Naive thymus-derived CD4-positive, alpha-beta T cell (primary cell): ENCODE data around the gene MICAL2. TPM values are rescaled to one million over a fixed set of nuclear protein-coding genes. Genes with fewer than 3 reads are reported as not detected.

Experiments
- ATAC-seq: fragments of 150-1000 bp; cut with Tn5 transposase; 2 replicates; pipeline ENCODE4 v1.10.0; 2021; ENCODE audit warnings: mild to moderate bottlenecking, moderate library complexity
- CTCF ChIA-PET: fragments of 350-600 bp; sonication (Branson Sonifier 250); formaldehyde crosslinking; loops from one replicate; lab custom pipeline; 2021; ENCODE audit warnings: antibody characterized with exemption; lab: Charles Lee
- POLR2A ChIA-PET: fragments of 350-600 bp; sonication (Branson Sonifier 250); formaldehyde crosslinking; loops from one replicate; lab custom pipeline; 2021; ENCODE audit warnings: antibody characterized with exemption, inconsistent platforms; lab: Charles Lee
- DNase-seq, 9 donors: peaks; one replicate each; pipeline versions ENCODE4 v3.0.0 to v3.0.0-alpha.2; 2020 to 2022; ENCODE audit warnings: mixed read lengths in 1 of 9
- H3K27ac ChIP-seq: one replicate; pipeline ENCODE4 v1.7.0; 2013; ENCODE audit warnings: mild to moderate bottlenecking, low read depth, low read length, moderate library complexity
- H3K27me3 ChIP-seq, 2 donors: one replicate each; pipeline ENCODE4 v1.7.0; 2013; ENCODE audit warnings: low read length in 2 of 2, mild to moderate bottlenecking in 2 of 2, moderate library complexity in 2 of 2; ENCODE audit not compliant: control insufficient read depth in 2 of 2, insufficient read depth in 2 of 2
- H3K36me3 ChIP-seq, 3 experiments: 1 replicate in 2 of 3; 2 replicates in 1 of 3; pipeline ENCODE4 v1.7.0; 2013; ENCODE audit warnings: low read length in 3 of 3, mild to moderate bottlenecking in 3 of 3, moderate library complexity in 1 of 3; ENCODE audit not compliant: insufficient read depth in 3 of 3, control insufficient read depth in 2 of 3
- H3K4me1 ChIP-seq, 2 donors: one replicate each; pipeline ENCODE4 v1.7.0; 2013; ENCODE audit warnings: low read length in 2 of 2, mild to moderate bottlenecking in 2 of 2, moderate library complexity in 1 of 2; ENCODE audit not compliant: control insufficient read depth in 2 of 2, insufficient read depth in 2 of 2
- H3K4me3 ChIP-seq: 2 replicates; pipeline ENCODE4 v1.7.0; 2013; ENCODE audit warnings: mild to moderate bottlenecking, low read length
- H3K9me3 ChIP-seq, 3 experiments: 1 replicate in 2 of 3; 2 replicates in 1 of 3; pipeline ENCODE4 v1.7.0; 2013; ENCODE audit warnings: low read length in 3 of 3; ENCODE audit not compliant: control insufficient read depth in 2 of 3
- H3K27ac Mint-ChIP-seq, 9 donors: one replicate each; pipeline ENCODE4 v1.8.0; 2020 to 2022; ENCODE audit warnings: mixed read lengths in 9 of 9, mild to moderate bottlenecking in 8 of 9, moderate library complexity in 5 of 9, inconsistent platforms in 2 of 9
- H3K27me3 Mint-ChIP-seq, 5 donors: one replicate each; pipeline ENCODE4 v1.8.0; 2021 to 2022; ENCODE audit warnings: mixed read lengths in 5 of 5, mild to moderate bottlenecking in 1 of 5
- H3K36me3 Mint-ChIP-seq, 5 donors: one replicate each; pipeline ENCODE4 v1.8.0; 2020 to 2022; ENCODE audit warnings: mixed read lengths in 5 of 5, mild to moderate bottlenecking in 3 of 5, inconsistent platforms in 1 of 5
- H3K4me1 Mint-ChIP-seq, 7 donors: one replicate each; pipeline ENCODE4 v1.8.0; 2020 to 2022; ENCODE audit warnings: mixed read lengths in 7 of 7, mild to moderate bottlenecking in 3 of 7, inconsistent platforms in 1 of 7
- H3K4me3 Mint-ChIP-seq, 10 donors: one replicate each; pipeline ENCODE4 v1.8.0; 2020 to 2022; ENCODE audit warnings: mild to moderate bottlenecking in 10 of 10, mixed read lengths in 10 of 10, moderate library complexity in 6 of 10, inconsistent platforms in 2 of 10
- H3K9me3 Mint-ChIP-seq, 11 donors: one replicate each; pipeline ENCODE4 v1.8.0; 2020 to 2022; ENCODE audit warnings: mixed read lengths in 11 of 11, mild to moderate bottlenecking in 4 of 11, inconsistent platforms in 1 of 11, moderate library complexity in 1 of 11
- intact Hi-C, 2 donors: fragments of 100-400 bp; cut with micrococcal nuclease; formaldehyde crosslinking; loops; one replicate each; pipeline ENCODE4 v1.15.1; 2023
- polyA plus RNA-seq, 2 donors: library from polyadenylated mRNA; unstranded; fragments of 300-500 nt; fragmentation: Illumina TruSeq; gene quantifications; one replicate each; pipeline ENCODE4 v1.2.3, GENCODE V29; 2021
- total RNA-seq, 6 experiments: library from RNA in 5 of 6; stranded (reverse) in 5 of 6; gene quantifications; 1 replicate in 5 of 6; 2 replicates in 1 of 6; pipeline ENCODE4 v1.2.3 and lab custom pipeline; 2021 to 2026

MICAL2 gene
- total and polyA plus RNA-seq, 7 experiments from 2014 or later = 1.1 to 112 (median 7.6) TPM

DNA sequence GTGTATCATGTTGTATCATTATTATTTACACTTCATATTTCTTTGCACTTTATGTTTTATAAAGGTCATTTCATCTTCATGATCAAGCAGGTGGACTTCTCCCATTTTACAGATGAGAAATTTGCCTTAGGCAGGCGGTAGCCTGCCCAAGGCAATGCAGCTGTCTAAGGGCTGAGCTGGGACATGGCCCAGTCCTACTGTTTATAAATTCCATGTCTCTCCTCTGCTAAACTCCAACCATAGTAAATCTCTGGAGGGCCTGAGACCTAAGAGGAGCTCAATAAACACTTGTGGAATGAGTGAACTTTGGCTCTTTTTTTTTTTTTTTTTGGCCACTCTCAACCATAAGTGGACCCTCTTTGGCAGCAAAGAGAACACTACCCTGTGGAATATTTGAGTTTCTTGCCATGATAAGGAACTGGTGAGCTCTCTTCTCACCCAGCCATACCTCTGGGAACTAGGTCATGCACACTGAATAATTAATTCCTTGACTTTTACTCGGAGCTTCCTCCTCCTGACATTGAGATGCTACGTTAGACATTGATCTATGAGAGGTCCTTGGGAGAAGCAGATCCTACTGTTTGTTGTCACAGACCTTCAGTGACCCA lies 29.9 kb downstream of the MICAL2 start:
- POLR2A ChIA-PET = no interaction called here
- no peak overlapping the region for H3K4me3 Mint-ChIP-seq
- H3K9me3 Mint-ChIP-seq = no peaks in the 10 kb centered on the region
- Histone ChIP-seq H3K4me1 (peaks cover 2 to 48% of the 10 kb centered on the region in 2 donors), H3K4me3 (no peak overlapping the region), H3K9me3 (no peaks in the 10 kb centered on the region), H3K36me3 (no peaks in the 10 kb centered on the region), H3K27ac (no peak overlapping the region), H3K27me3 (no peaks in the 10 kb centered on the region)
- peak overlapping the region in 8 of 9 donors; percentile 2 to 73 (median 62) for H3K27ac Mint-ChIP-seq
- no peak for ATAC-seq
- peaks cover 34 to 68% (median 60%) of the 10 kb centered on the region in 7 donors for H3K4me1 Mint-ChIP-seq
- H3K36me3 Mint-ChIP-seq = peaks cover 0 to 33% (median 0%) of the 10 kb centered on the region in 5 donors
- DNase-seq = no peak
- intact Hi-C loops = loop anchor here in 1 of 2 donors (5.0 kb wide), 1 partner anchor 57 kb away; no protein-coding TSS in a partner anchor
- CTCF ChIA-PET = no interaction called here
- no peaks in the 10 kb centered on the region for H3K27me3 Mint-ChIP-seq

DNA sequence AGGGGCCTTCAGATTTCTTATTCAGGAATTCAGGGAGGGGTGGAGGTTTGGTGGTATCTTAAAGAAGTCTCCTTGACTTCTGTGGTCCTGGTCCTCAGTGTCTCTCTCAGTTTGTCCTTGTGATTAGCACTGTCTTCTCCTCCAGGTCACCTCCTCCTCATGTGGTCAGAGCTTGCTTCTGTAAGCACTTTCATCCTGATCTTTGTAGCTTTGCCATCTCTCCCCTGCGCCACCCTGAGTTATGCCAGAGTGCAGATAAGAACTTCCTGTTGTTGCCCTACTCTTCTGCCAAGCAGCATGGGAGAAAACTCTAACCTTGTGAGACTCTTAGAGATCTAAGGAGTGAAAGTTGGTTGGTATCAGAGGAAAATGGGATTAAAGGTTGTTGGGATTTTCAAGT lies 30.9 kb downstream of the MICAL2 start:
- ChIA-PET POLR2A (interaction anchor here (0.5 to 1.5 kb wide), 3 partner anchors 9 to 84 kb away, joined by 3 to 5 read pairs (median 4); no protein-coding TSS in a partner anchor), CTCF (no interaction called here)
- peaks cover 0 to 38% (median 0%) of the 10 kb centered on the region in 5 donors for H3K36me3 Mint-ChIP-seq

DNA sequence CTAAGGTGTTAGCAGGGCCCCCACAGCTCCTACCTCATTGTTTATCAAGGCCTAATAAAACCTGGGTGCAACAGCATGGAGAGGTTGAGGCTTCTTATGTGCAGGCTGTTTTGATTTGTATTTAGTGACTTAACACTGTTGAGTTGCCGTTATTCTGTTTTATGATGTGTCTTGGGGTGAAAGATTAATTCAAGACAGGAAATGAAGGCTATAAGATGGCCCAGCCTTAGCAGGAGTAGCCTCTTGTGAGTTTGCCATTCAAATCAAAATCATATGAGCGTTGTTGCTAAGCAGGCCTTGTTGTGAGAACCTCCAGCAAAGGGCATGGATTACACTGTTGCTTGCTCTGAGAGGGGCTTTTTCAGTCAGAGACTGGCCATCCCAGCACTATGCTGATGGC lies 31.8 kb downstream of the MICAL2 start:
- Histone ChIP-seq H3K27me3 (no peaks in the 10 kb centered on the region), H3K27ac (no peak overlapping the region), H3K9me3 (no peaks in the 10 kb centered on the region), H3K4me3 (no peak overlapping the region), H3K4me1 (peaks cover 2 to 50% of the 10 kb centered on the region in 2 donors), H3K36me3 (no peaks in the 10 kb centered on the region)
- intact Hi-C loops = loop anchor here in 1 of 2 donors (5.0 kb wide), 1 partner anchor 55 kb away; no protein-coding TSS in a partner anchor
- DNase-seq (no peak), ATAC-seq (no peak)
- H3K4me3 Mint-ChIP-seq = peak overlapping the region in 2 of 10 donors; percentile 44 to 53
- ChIA-PET POLR2A (interaction anchor here (0.7 to 1.5 kb wide), 3 partner anchors 9 to 53 kb away, joined by 3 to 4 read pairs (median 4); no protein-coding TSS in a partner anchor), CTCF (interaction anchor here (1.0 to 2.0 kb wide), 2 partner anchors 9 to 82 kb away, joined by 3 to 8 read pairs; no protein-coding TSS in a partner anchor)
- H3K9me3 Mint-ChIP-seq = peaks cover 0 to 5% (median 0%) of the 10 kb centered on the region in 11 donors
- peak overlapping the region; percentile 57 to 94 (median 72) for H3K27ac Mint-ChIP-seq
- peaks cover 0 to 46% (median 0%) of the 10 kb centered on the region in 5 donors for H3K36me3 Mint-ChIP-seq
- H3K27me3 Mint-ChIP-seq = no peaks in the 10 kb centered on the region
- H3K4me1 Mint-ChIP-seq = peaks cover 34 to 76% (median 63%) of the 10 kb centered on the region in 7 donors

More for the DNA sequence above, 30.9 kb downstream of the MICAL2 start:
- intact Hi-C loops = loop anchor here in 1 of 2 donors (5.0 kb wide), 1 partner anchor 56 kb away; no protein-coding TSS in a partner anchor
- DNase-seq (peak in 2 of 9 donors; percentile 18), ATAC-seq (peak; percentile 37)
- H3K9me3 ChIP-seq = no peaks in the 10 kb centered on the region
- Mint-ChIP-seq H3K4me3 (peak overlapping the region in 9 of 10 donors; percentile 1 to 69 (median 46)), H3K27me3 (no peaks in the 10 kb centered on the region), H3K4me1 (peaks cover 34 to 75% (median 64%) of the 10 kb centered on the region in 7 donors), H3K9me3 (peaks cover 0 to 2% (median 0%) of the 10 kb centered on the region in 11 donors), H3K27ac (peak overlapping the region; percentile 20 to 82 (median 72))
- peaks cover 2 to 50% of the 10 kb centered on the region in 2 donors for H3K4me1 ChIP-seq
- no peaks in the 10 kb centered on the region for H3K27me3 ChIP-seq
- no peak overlapping the region for H3K4me3 ChIP-seq
- no peak overlapping the region for H3K27ac ChIP-seq
- H3K36me3 ChIP-seq = no peaks in the 10 kb centered on the region

DNA sequence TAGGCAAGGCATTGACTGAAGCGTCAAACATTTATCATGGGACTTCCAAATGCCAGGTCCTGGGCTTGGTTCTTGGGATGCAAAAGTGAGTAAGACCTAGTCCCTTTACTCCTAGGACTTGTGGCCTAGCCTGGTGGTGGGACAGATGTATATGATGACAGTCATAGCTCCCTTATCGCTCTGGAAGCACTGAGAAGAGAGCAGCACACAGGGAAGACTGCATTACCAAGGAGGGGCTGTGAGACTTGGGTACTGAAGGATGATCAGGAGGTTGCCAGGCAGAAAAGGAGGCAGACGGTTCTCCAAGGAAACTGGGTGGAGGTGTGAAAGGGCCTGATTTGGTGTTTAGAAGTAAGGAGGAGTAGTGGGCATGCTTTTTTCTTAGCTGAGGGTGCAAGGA lies 32.5 kb downstream of the MICAL2 start:
- H3K27ac Mint-ChIP-seq = peak overlapping the region in 7 of 9 donors; percentile 16 to 94 (median 73)
- H3K9me3 ChIP-seq = no peaks in the 10 kb centered on the region
- peaks cover 2 to 50% of the 10 kb centered on the region in 2 donors for H3K4me1 ChIP-seq
- intact Hi-C loops = loop anchor here in 1 of 2 donors (5.0 kb wide), 1 partner anchor 54 kb away; no protein-coding TSS in a partner anchor
- peaks cover 0 to 50% (median 0%) of the 10 kb centered on the region in 5 donors for H3K36me3 Mint-ChIP-seq
- H3K27ac ChIP-seq = no peak overlapping the region
- POLR2A ChIA-PET = interaction anchor here (0.9 kb wide), 1 partner anchor 14 kb away, joined by 3 read pairs; no protein-coding TSS in a partner anchor
- DNase-seq (no peak), ATAC-seq (no peak)
- peaks cover 32 to 74% (median 61%) of the 10 kb centered on the region in 7 donors for H3K4me1 Mint-ChIP-seq
- no peak overlapping the region for H3K4me3 ChIP-seq
- H3K4me3 Mint-ChIP-seq = peak overlapping the region in 6 of 10 donors; percentile 1 to 62 (median 38)
- peaks cover 0 to 5% (median 0%) of the 10 kb centered on the region in 11 donors for H3K9me3 Mint-ChIP-seq
- CTCF ChIA-PET = interaction anchor here (0.7 to 2.0 kb wide), 2 partner anchors 9 to 89 kb away, joined by 3 to 8 read pairs; no protein-coding TSS in a partner anchor
- no peaks in the 10 kb centered on the region for H3K36me3 ChIP-seq
- H3K27me3 Mint-ChIP-seq = no peaks in the 10 kb centered on the region
- H3K27me3 ChIP-seq = no peaks in the 10 kb centered on the region

DNA sequence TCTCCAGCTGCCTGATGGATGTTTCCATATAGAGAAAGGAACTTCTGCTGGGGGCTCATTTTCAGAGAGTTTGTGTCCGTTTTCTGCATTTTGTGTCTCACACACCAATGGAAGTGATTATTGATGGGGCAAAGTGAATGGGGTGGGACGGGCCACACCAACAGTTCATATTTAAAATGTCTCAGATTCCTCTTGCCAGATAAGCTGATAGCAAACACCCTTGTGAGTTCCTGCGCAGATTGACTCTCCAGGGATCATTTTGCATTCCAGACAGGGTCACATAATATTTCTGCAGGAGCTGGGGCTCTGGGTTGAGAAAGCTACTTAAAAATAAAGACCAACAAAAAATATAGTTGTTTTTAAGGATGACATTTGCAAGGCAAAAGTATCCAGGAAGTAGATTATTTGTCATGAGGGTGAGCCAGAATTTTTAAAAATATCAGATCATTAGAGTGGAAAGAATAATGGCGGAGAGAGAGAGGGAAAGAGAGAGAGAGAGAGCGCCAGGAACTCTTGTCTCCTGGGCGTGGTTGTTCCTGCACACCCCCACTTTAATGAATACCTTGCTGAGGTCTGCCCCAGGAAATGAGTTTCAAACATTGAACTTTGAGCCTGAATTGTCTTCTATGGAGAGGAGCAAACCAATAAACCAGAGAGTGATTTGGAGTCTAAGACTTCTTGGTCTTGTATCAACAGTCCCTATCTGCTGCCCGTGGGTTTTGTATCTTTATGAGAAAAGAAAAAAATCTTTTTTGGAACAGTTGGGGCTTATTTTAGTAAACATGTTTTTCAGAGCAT lies 33.3 kb downstream of the MICAL2 start:
- H3K4me1 ChIP-seq = peaks cover 2 to 50% of the 10 kb centered on the region in 2 donors
- H3K4me3 Mint-ChIP-seq = peak overlapping the region; percentile 35 to 82 (median 55)
- intact Hi-C loops = loop anchor here in 1 of 2 donors (5.0 kb wide), 1 partner anchor 54 kb away; no protein-coding TSS in a partner anchor
- peaks cover 0 to 5% (median 0%) of the 10 kb centered on the region in 11 donors for H3K9me3 Mint-ChIP-seq
- no peaks in the 10 kb centered on the region for H3K27me3 ChIP-seq
- ATAC-seq = no peak
- ChIA-PET CTCF (interaction anchor here (0.7 to 2.0 kb wide), 2 partner anchors 10 to 90 kb away, joined by 3 to 8 read pairs; no protein-coding TSS in a partner anchor), POLR2A (interaction anchor here (0.9 kb wide), 1 partner anchor 14 kb away, joined by 3 read pairs; no protein-coding TSS in a partner anchor)
- H3K4me3 ChIP-seq = no peak overlapping the region
- H3K27ac ChIP-seq = no peak overlapping the region
- no peaks in the 10 kb centered on the region for H3K9me3 ChIP-seq
- H3K4me1 Mint-ChIP-seq = peaks cover 35 to 77% (median 58%) of the 10 kb centered on the region in 7 donors
- H3K27ac Mint-ChIP-seq = peak overlapping the region; percentile 3 to 94 (median 73)
- no peaks in the 10 kb centered on the region for H3K27me3 Mint-ChIP-seq
- DNase-seq = no peak
- peaks cover 0 to 53% (median 0%) of the 10 kb centered on the region in 5 donors for H3K36me3 Mint-ChIP-seq
- no peaks in the 10 kb centered on the region for H3K36me3 ChIP-seq
